Endothelial cell of umbilical vein (primary cell): ENCODE data around the gene KDM4B. TPM values are rescaled to one million over a fixed set of nuclear protein-coding genes. Genes with fewer than 3 reads are reported as not detected.

Source experiments
- BruUV-seq: library from RNA; stranded (reverse); fragments of 400-500 nt; replicated peaks from 2 replicates; lab custom pipeline; 2021; lab: Mats Ljungman, UMichigan
- CTCF ChIA-PET: fragments of 300-600, 350-600 bp; sonication (Branson Sonifier 250); formaldehyde crosslinking; loops from one replicate; lab custom pipeline; 2021; ENCODE audit warnings: antibody characterized with exemption, inconsistent platforms; lab: Charles Lee
- POLR2A ChIA-PET: fragments of 300-600, 350-600 bp; sonication (Branson Sonifier 250); formaldehyde crosslinking; loops from one replicate; lab custom pipeline; 2021; ENCODE audit warnings: antibody characterized with exemption, inconsistent platforms; lab: Charles Lee
- DNase-seq: peaks from one replicate; pipeline ENCODE4 v3.0.0-alpha.2; 2011; ENCODE audit warnings: low read depth, low spot score
- FAIRE-seq: peaks from 2 replicates; lab custom pipeline; 2011; peaks lifted over from hg19 to GRCh38; lab: Jason Lieb, UNC
- H2AFZ ChIP-seq: 2 replicates; pipeline ENCODE4 v1.6.0; 2012; ENCODE audit warnings: low read depth, low read length, control low read depth, inconsistent platforms
- H3K27ac ChIP-seq: 2 replicates; pipeline ENCODE4 v1.5.1; 2011; ENCODE audit warnings: low read depth, mild to moderate bottlenecking, control low read depth, low read length, moderate library complexity; ENCODE audit not compliant: insufficient read depth
- H3K27me3 ChIP-seq, 2 experiments: 2 replicates each; pipeline versions ENCODE4 v1.6.0 to v1.6.1; 2011; ENCODE audit warnings: low read length in 2 of 2, mixed read lengths in 1 of 2; ENCODE audit not compliant: control insufficient read depth in 2 of 2, insufficient read depth in 2 of 2
- H3K36me3 ChIP-seq, 2 experiments: 2 replicates in 1 of 2; 3 replicates in 1 of 2; pipeline ENCODE4 v1.5.1; 2011; ENCODE audit warnings: low read length in 2 of 2, mild to moderate bottlenecking in 1 of 2, moderate library complexity in 1 of 2; ENCODE audit not compliant: control insufficient read depth in 2 of 2, insufficient read depth in 2 of 2; ENCODE audit errors: extremely low read depth in 1 of 2
- H3K4me1 ChIP-seq: 3 replicates; pipeline ENCODE4 v1.5.1; 2011; ENCODE audit warnings: mild to moderate bottlenecking, low read length; ENCODE audit not compliant: control insufficient read depth, insufficient read depth; ENCODE audit errors: extremely low read depth
- H3K4me2 ChIP-seq: 2 replicates; pipeline ENCODE4 v1.6.1; 2011; ENCODE audit warnings: low read length, control low read depth, mixed read lengths; ENCODE audit not compliant: insufficient read depth
- H3K4me3 ChIP-seq, 3 experiments: fragments of 200-600 bp in 1 of 3; sonication (generic), shearing (Covaris generic) in 1 of 3; replicated peaks in 1 of 3; 2 replicates each; pipeline ENCODE4 v1.5.1; 2011 to 2016; ENCODE audit warnings: control low read depth in 3 of 3, low read length in 3 of 3, mild to moderate bottlenecking in 2 of 3, inconsistent platforms in 1 of 3, low read depth in 1 of 3, moderate library complexity in 1 of 3; ENCODE audit not compliant: insufficient read depth in 1 of 3
- H3K79me2 ChIP-seq: 2 replicates; pipeline ENCODE4 v1.6.0; 2012; ENCODE audit warnings: low read length, inconsistent platforms; ENCODE audit not compliant: control insufficient read depth, insufficient read depth
- H3K9ac ChIP-seq: replicated peaks from 2 replicates; pipeline ENCODE3; 2011; ENCODE audit warnings: low read length, control low read depth; ENCODE audit not compliant: insufficient read depth; ENCODE audit errors: extremely low read depth
- H3K9me1 ChIP-seq: replicated peaks from 3 replicates; pipeline ENCODE4 v1.6.0; 2011; ENCODE audit warnings: mild to moderate bottlenecking, low read length; ENCODE audit not compliant: control insufficient read depth, insufficient read depth; ENCODE audit errors: extremely low read depth
- H3K9me3 ChIP-seq: replicated peaks from 2 replicates; pipeline ENCODE4 v1.5.1; 2012; ENCODE audit warnings: low read length, inconsistent platforms; ENCODE audit not compliant: control insufficient read depth, insufficient read depth
- H4K20me1 ChIP-seq: replicated peaks from 2 replicates; pipeline ENCODE3; 2011; ENCODE audit warnings: mild to moderate bottlenecking, low read length; ENCODE audit not compliant: control insufficient read depth, insufficient read depth; ENCODE audit errors: extremely low read depth
- EZH2 ChIP-seq: IDR thresholded peaks from 2 replicates; pipeline ENCODE4 v1.6.1; 2012; ENCODE audit warnings: borderline replicate concordance, low read depth, mild to moderate bottlenecking, moderate library complexity, low read length, inconsistent platforms; ENCODE audit not compliant: severe bottlenecking
- FOS ChIP-seq: IDR thresholded peaks from 2 replicates; pipeline ENCODE4 v1.6.1; 2011; ENCODE audit warnings: mild to moderate bottlenecking, low read length, moderate library complexity, borderline replicate concordance; ENCODE audit not compliant: insufficient read depth
- GATA2 ChIP-seq: IDR thresholded peaks from 2 replicates; pipeline ENCODE4 v1.7.0; 2011; ENCODE audit warnings: low read depth, mild to moderate bottlenecking, moderate library complexity, mixed read lengths, low read length; ENCODE audit not compliant: insufficient read length, insufficient read depth
- JUN ChIP-seq: IDR thresholded peaks from 2 replicates; pipeline ENCODE4 v1.6.1; 2011; ENCODE audit warnings: borderline replicate concordance, low read depth; ENCODE audit not compliant: insufficient read length, insufficient read depth
- MAX ChIP-seq: IDR thresholded peaks from 2 replicates; pipeline ENCODE4 v1.6.1; 2011; ENCODE audit not compliant: insufficient read depth, insufficient read length
- MYC ChIP-seq: IDR thresholded peaks from one replicate; pipeline ENCODE4 v1.6.1; 2011; ENCODE audit warnings: mild to moderate bottlenecking, low read depth, low read length
- POLR2A ChIP-seq: IDR thresholded peaks from 2 replicates; pipeline ENCODE4 v1.6.1; 2012; ENCODE audit warnings: low read depth, mild to moderate bottlenecking, control low read depth, low read length
- POLR2AphosphoS5 ChIP-seq: IDR thresholded peaks from 2 replicates; pipeline ENCODE4 v1.6.1; 2012; ENCODE audit warnings: low read depth, mild to moderate bottlenecking, control low read depth, low read length, moderate library complexity; ENCODE audit not compliant: insufficient read depth
- dilution Hi-C: fragments of 300-500 bp; cut with MboI; formaldehyde crosslinking; loops from one replicate; pipeline ENCODE4 v1.15.0; 2019; ENCODE audit warnings: low sequenced_read_pairs; ENCODE audit not compliant: extremely low pct_ligation_motif_present
- intact Hi-C: fragments of 100-400 bp; cut with micrococcal nuclease; formaldehyde crosslinking; loops from one replicate; pipeline ENCODE4 v1.10.0; 2022
- polyA plus RNA-seq, 4 experiments: library from polyadenylated mRNA; depleted of rRNA in 3 of 4; stranded (reverse) in 3 of 4; unstranded in 1 of 4; fragments of >200 nt; gene quantifications; 2 replicates each; pipeline versions ENCODE4 v1.2.1 to v1.2.3, GENCODE V29; 2011 to 2012; ENCODE audit warnings: missing spikeins in 1 of 4
- total RNA-seq: library from RNA; stranded (reverse); gene quantifications from 2 replicates; pipeline ENCODE4 v1.2.3, GENCODE V29; 2021
- TF ChIP-seq, protein P1 (sequence below), 2 donors: IDR thresholded peaks; 1 replicate in 1 of 2; 2 replicates in 1 of 2; pipeline ENCODE4 v1.5.1; 2011; ENCODE audit warnings: low read length in 2 of 2, mild to moderate bottlenecking in 2 of 2, moderate library complexity in 2 of 2, control low read depth in 1 of 2, inconsistent platforms in 1 of 2, low read depth in 1 of 2; ENCODE audit not compliant: insufficient read depth in 1 of 2; ENCODE audit errors: extremely low read depth in 1 of 2

Gene KDM4B
- total and polyA plus RNA-seq, 2 donors (not counting 3 experiments of a cell fraction or from before 2014, with no cell fraction given): 12.4 to 37.2 TPM

GRCh38 chr19:4967738-4968461 lies 1.0 kb upstream of the KDM4B start:
- no peaks in the 10 kb centered on the region for H3K36me3 ChIP-seq
- peak overlapping the region; percentile 94 for H2AFZ ChIP-seq
- no peaks in the 10 kb centered on the region for H3K9me3 ChIP-seq
- no peak for TF ChIP-seq FOS
- TF ChIP-seq EZH2: no peak
- no peak for TF ChIP-seq POLR2AphosphoS5
- no peak for TF ChIP-seq MYC
- no peak for TF ChIP-seq MAX
- TF ChIP-seq, protein P1, sequence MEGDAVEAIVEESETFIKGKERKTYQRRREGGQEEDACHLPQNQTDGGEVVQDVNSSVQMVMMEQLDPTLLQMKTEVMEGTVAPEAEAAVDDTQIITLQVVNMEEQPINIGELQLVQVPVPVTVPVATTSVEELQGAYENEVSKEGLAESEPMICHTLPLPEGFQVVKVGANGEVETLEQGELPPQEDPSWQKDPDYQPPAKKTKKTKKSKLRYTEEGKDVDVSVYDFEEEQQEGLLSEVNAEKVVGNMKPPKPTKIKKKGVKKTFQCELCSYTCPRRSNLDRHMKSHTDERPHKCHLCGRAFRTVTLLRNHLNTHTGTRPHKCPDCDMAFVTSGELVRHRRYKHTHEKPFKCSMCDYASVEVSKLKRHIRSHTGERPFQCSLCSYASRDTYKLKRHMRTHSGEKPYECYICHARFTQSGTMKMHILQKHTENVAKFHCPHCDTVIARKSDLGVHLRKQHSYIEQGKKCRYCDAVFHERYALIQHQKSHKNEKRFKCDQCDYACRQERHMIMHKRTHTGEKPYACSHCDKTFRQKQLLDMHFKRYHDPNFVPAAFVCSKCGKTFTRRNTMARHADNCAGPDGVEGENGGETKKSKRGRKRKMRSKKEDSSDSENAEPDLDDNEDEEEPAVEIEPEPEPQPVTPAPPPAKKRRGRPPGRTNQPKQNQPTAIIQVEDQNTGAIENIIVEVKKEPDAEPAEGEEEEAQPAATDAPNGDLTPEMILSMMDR (IDR thresholded peaks at IDR 0.05; ENCODE audit: extremely low read depth in 1 of 2, insufficient read depth in 1 of 2, low read depth in 1 of 2, low read length in 2 of 2): no peak
- no peak for TF ChIP-seq JUN
- TF ChIP-seq GATA2: no peak
- no peak for TF ChIP-seq POLR2A
- no peak overlapping the region for H3K4me3 ChIP-seq
- no peak for DNase-seq
- dilution Hi-C loops (no loop called here), intact Hi-C loops (loop anchor here (1.0 to 5.0 kb wide), 3 partner anchors 58 to 301 kb away; partner anchors contain the start of gene DPP9)
- H3K27me3 ChIP-seq: no peaks in the 10 kb centered on the region
- ChIA-PET CTCF (interaction anchor here (0.6 to 2.1 kb wide), 10 partner anchors 8 to 179 kb away, joined by 3 to 11 read pairs (median 5); partner anchors contain the start of gene UHRF1), POLR2A (interaction anchor here (0.8 to 1.4 kb wide), 4 partner anchors 7 to 101 kb away, joined by 3 read pairs; partner anchors contain the start of gene PLIN3)
- no TSS peak for BruUV-seq
- H3K9me1 ChIP-seq: no peaks in the 10 kb centered on the region
- no peaks in the 10 kb centered on the region for H4K20me1 ChIP-seq
- peaks cover 28% of the 10 kb centered on the region for H3K79me2 ChIP-seq
- no peak for FAIRE-seq
- H3K4me2 ChIP-seq: peak overlapping the region; percentile 68
- H3K9ac ChIP-seq: no peak overlapping the region
- no peak overlapping the region for H3K27ac ChIP-seq
- H3K4me1 ChIP-seq: peaks cover 22% of the 10 kb centered on the region
